Stimulated activated CD8-positive, alpha-beta memory T cell treated with anti-CD3 and anti-CD28 coated beads, Interleukin-4, amount 100 ng/mL, for 24 hours (primary cell): ENCODE measurements around the gene ZNF471.

ENCODE experiments used
- DNase-seq: peaks from one replicate; pipeline ENCODE4 v3.0.0-alpha.2; 2020; ENCODE audit warnings: low read depth

Gene ZNF471

GRCh38 chr19:56573914-56574313 lies 66.3 kb downstream of the ZNF471 start:
- no peak for DNase-seq

GRCh38 chr19:56577719-56578602 lies 70.3 kb downstream of the ZNF471 start:
- DNase-seq = no peak
